ENCODE data around the gene MANF. TPM values are rescaled to one million over a fixed set of nuclear protein-coding genes. Genes with fewer than 3 reads are reported as not detected.

MANF gene
- total and polyA plus RNA-seq, 2 donors (not counting 1 experiment from before 2014, with no cell fraction given) = 55.3 to 132 TPM

- no peaks in the 10 kb centered on the region for H3K27me3 ChIP-seq (ENCODE audit: control insufficient read depth, insufficient read depth, low read length)
- no peak overlapping the region for H3K9ac ChIP-seq (ENCODE audit: insufficient read depth, low read length)
- no peak overlapping the region for H3K27ac ChIP-seq (ENCODE audit: insufficient read depth, low read length)
- H3K4me3 ChIP-seq (replicated peaks in 1 of 4; ENCODE audit: control extremely low read depth in 1 of 4, insufficient read depth in 1 of 4, low read depth in 3 of 4, low read length in 4 of 4) = peak overlapping the region in 2 of 4 experiments; percentile 80
- H3K4me1 ChIP-seq (ENCODE audit: control insufficient read depth, extremely low read depth, insufficient read depth, low read length) = peaks cover 11% of the 10 kb centered on the region
- no peaks in the 10 kb centered on the region for H4K20me1 ChIP-seq (ENCODE audit: control insufficient read depth, extremely low read depth, insufficient read depth, low read length)
- peak overlapping the region; percentile 73 for H3K4me2 ChIP-seq (ENCODE audit: extremely low read depth, insufficient read depth, low read length)
- TF ChIP-seq, protein P1, sequence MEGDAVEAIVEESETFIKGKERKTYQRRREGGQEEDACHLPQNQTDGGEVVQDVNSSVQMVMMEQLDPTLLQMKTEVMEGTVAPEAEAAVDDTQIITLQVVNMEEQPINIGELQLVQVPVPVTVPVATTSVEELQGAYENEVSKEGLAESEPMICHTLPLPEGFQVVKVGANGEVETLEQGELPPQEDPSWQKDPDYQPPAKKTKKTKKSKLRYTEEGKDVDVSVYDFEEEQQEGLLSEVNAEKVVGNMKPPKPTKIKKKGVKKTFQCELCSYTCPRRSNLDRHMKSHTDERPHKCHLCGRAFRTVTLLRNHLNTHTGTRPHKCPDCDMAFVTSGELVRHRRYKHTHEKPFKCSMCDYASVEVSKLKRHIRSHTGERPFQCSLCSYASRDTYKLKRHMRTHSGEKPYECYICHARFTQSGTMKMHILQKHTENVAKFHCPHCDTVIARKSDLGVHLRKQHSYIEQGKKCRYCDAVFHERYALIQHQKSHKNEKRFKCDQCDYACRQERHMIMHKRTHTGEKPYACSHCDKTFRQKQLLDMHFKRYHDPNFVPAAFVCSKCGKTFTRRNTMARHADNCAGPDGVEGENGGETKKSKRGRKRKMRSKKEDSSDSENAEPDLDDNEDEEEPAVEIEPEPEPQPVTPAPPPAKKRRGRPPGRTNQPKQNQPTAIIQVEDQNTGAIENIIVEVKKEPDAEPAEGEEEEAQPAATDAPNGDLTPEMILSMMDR (conservative IDR thresholded peaks at IDR 0.05 in 1 of 2, IDR thresholded peaks at IDR 0.05 in 1 of 2; ENCODE audit: low read depth in 1 of 2, low read length in 2 of 2) = no peak
- no peak for TF ChIP-seq EZH2 (IDR thresholded peaks at IDR 0.05; ENCODE audit: low read length, missing control alignments)
- H3K9me3 ChIP-seq (ENCODE audit: control insufficient read depth, insufficient read depth, low read depth, low read length) = no peaks in the 10 kb centered on the region
- H2AFZ ChIP-seq (ENCODE audit: low read length) = no peak overlapping the region
- no peak for DNase-seq (ENCODE audit: low read depth in 2 of 2)
- H3K36me3 ChIP-seq (ENCODE audit: control insufficient read depth, insufficient read depth, low read length) = peaks cover 2% of the 10 kb centered on the region
- H3K79me2 ChIP-seq (ENCODE audit: control insufficient read depth, insufficient read depth, low read length) = peaks cover 37% of the 10 kb centered on the region
These were observed 2.0 kb upstream of the MANF start for GRCh38 chr3:51382947-51383578.

GRCh38 chr3:51384055-51384725 is 901 bp upstream of the MANF start:
- no peak for TF ChIP-seq EZH2 (IDR thresholded peaks at IDR 0.05; ENCODE audit: low read length, missing control alignments)
- TF ChIP-seq, protein P1 (conservative IDR thresholded peaks at IDR 0.05 in 1 of 2, IDR thresholded peaks at IDR 0.05 in 1 of 2; ENCODE audit: low read depth in 1 of 2, low read length in 2 of 2) = no peak
- DNase-seq (ENCODE audit: low read depth in 2 of 2) = peak in 1 of 2 donors; percentile 22
- H3K27ac ChIP-seq (ENCODE audit: insufficient read depth, low read length) = peak overlapping the region; percentile 97
- no peaks in the 10 kb centered on the region for H4K20me1 ChIP-seq (ENCODE audit: control insufficient read depth, extremely low read depth, insufficient read depth, low read length)
- H3K4me2 ChIP-seq (ENCODE audit: extremely low read depth, insufficient read depth, low read length) = peak overlapping the region; percentile 73
- H2AFZ ChIP-seq (ENCODE audit: low read length) = peak overlapping the region; percentile 42
- H3K9ac ChIP-seq (ENCODE audit: insufficient read depth, low read length) = peak overlapping the region; percentile 96
- H3K79me2 ChIP-seq (ENCODE audit: control insufficient read depth, insufficient read depth, low read length) = peaks cover 43% of the 10 kb centered on the region
- H3K9me3 ChIP-seq (ENCODE audit: control insufficient read depth, insufficient read depth, low read depth, low read length) = no peaks in the 10 kb centered on the region
- no peaks in the 10 kb centered on the region for H3K27me3 ChIP-seq (ENCODE audit: control insufficient read depth, insufficient read depth, low read length)
- H3K36me3 ChIP-seq (ENCODE audit: control insufficient read depth, insufficient read depth, low read length) = peaks cover 8% of the 10 kb centered on the region
- H3K4me1 ChIP-seq (ENCODE audit: control insufficient read depth, extremely low read depth, insufficient read depth, low read length) = peaks cover 16% of the 10 kb centered on the region
- peak overlapping the region; percentile 80 to 97 (median 88) for H3K4me3 ChIP-seq (replicated peaks in 1 of 4; ENCODE audit: control extremely low read depth in 1 of 4, insufficient read depth in 1 of 4, low read depth in 3 of 4, low read length in 4 of 4)

GRCh38 chr3:51385621-51386091 is 565 bp downstream of the MANF start:
- peak overlapping the region; percentile 67 for H3K27ac ChIP-seq (ENCODE audit: insufficient read depth, low read length)

More at GRCh38 chr3:51385621-51386091, 565 bp downstream of the MANF start:
- peaks cover 1% of the 10 kb centered on the region for H4K20me1 ChIP-seq (ENCODE audit: control insufficient read depth, extremely low read depth, insufficient read depth, low read length)
- peak overlapping the region; percentile 80 for H3K9ac ChIP-seq (ENCODE audit: insufficient read depth, low read length)
- H3K27me3 ChIP-seq (ENCODE audit: control insufficient read depth, insufficient read depth, low read length) = no peaks in the 10 kb centered on the region
- peak overlapping the region; percentile 94 for H3K4me2 ChIP-seq (ENCODE audit: extremely low read depth, insufficient read depth, low read length)
- peaks cover 11% of the 10 kb centered on the region for H3K36me3 ChIP-seq (ENCODE audit: control insufficient read depth, insufficient read depth, low read length)
- H3K4me1 ChIP-seq (ENCODE audit: control insufficient read depth, extremely low read depth, insufficient read depth, low read length) = peaks cover 20% of the 10 kb centered on the region
- TF ChIP-seq, protein P1 (conservative IDR thresholded peaks at IDR 0.05 in 1 of 2, IDR thresholded peaks at IDR 0.05 in 1 of 2; ENCODE audit: low read depth in 1 of 2, low read length in 2 of 2) = no peak
- TF ChIP-seq EZH2 (IDR thresholded peaks at IDR 0.05; ENCODE audit: low read length, missing control alignments) = no peak
- H2AFZ ChIP-seq (ENCODE audit: low read length) = no peak overlapping the region
- peaks cover 43% of the 10 kb centered on the region for H3K79me2 ChIP-seq (ENCODE audit: control insufficient read depth, insufficient read depth, low read length)
- peak overlapping the region; percentile 59 to 97 (median 88) for H3K4me3 ChIP-seq (replicated peaks in 1 of 4; ENCODE audit: control extremely low read depth in 1 of 4, insufficient read depth in 1 of 4, low read depth in 3 of 4, low read length in 4 of 4)
- DNase-seq (ENCODE audit: low read depth in 2 of 2) = no peak
- H3K9me3 ChIP-seq (ENCODE audit: control insufficient read depth, insufficient read depth, low read depth, low read length) = no peaks in the 10 kb centered on the region

Measured in fibroblast of lung (primary cell).